Osteocyte (in vitro differentiated cells): ENCODE measurements around the gene MGST2. TPM values are rescaled to one million over a fixed set of nuclear protein-coding genes. Genes with fewer than 3 reads are reported as not detected.
A peak's percentile ranks its signal among the peaks of the same experiment; 100 is the strongest.

Experiments
- DNase-seq: peaks from one replicate; pipeline ENCODE4 v3.0.0; 2021; ENCODE audit warnings: mixed read lengths; ENCODE audit not compliant: unreplicated experiment; ENCODE audit errors: extremely low spot score
- H3K27ac Mint-ChIP-seq: one replicate; pipeline ENCODE4 v1.8.0; 2021; ENCODE audit warnings: mild to moderate bottlenecking, mixed read lengths; ENCODE audit not compliant: unreplicated experiment
- H3K27me3 Mint-ChIP-seq: one replicate; pipeline ENCODE4 v1.8.0; 2021; ENCODE audit warnings: mixed read lengths; ENCODE audit not compliant: unreplicated experiment
- H3K36me3 Mint-ChIP-seq: one replicate; pipeline ENCODE4 v1.8.0; 2021; ENCODE audit warnings: mixed read lengths; ENCODE audit not compliant: unreplicated experiment
- H3K4me1 Mint-ChIP-seq: one replicate; pipeline ENCODE4 v1.8.0; 2021; ENCODE audit warnings: mixed read lengths; ENCODE audit not compliant: unreplicated experiment
- H3K4me3 Mint-ChIP-seq: one replicate; pipeline ENCODE4 v1.8.0; 2021; ENCODE audit warnings: mild to moderate bottlenecking, moderate library complexity, mixed read lengths; ENCODE audit not compliant: unreplicated experiment
- H3K9me3 Mint-ChIP-seq: one replicate; pipeline ENCODE4 v1.8.0; 2021; ENCODE audit warnings: mixed read lengths; ENCODE audit not compliant: unreplicated experiment
- total RNA-seq: library from RNA; stranded (reverse); gene quantifications from 2 replicates; pipeline ENCODE4 v1.2.1, GENCODE V29; 2021
- TF ChIP-seq, protein P1 (sequence below): fragments of 200-600 bp; sonication (generic); IDR thresholded peaks from 2 replicates; pipeline ENCODE4 v1.5.0; 2021; ENCODE audit warnings: antibody characterized with exemption, mild to moderate bottlenecking, moderate library complexity

The MGST2 gene
- total RNA-seq, 1 donor from 2014 or later: 29.9 TPM

DNA sequence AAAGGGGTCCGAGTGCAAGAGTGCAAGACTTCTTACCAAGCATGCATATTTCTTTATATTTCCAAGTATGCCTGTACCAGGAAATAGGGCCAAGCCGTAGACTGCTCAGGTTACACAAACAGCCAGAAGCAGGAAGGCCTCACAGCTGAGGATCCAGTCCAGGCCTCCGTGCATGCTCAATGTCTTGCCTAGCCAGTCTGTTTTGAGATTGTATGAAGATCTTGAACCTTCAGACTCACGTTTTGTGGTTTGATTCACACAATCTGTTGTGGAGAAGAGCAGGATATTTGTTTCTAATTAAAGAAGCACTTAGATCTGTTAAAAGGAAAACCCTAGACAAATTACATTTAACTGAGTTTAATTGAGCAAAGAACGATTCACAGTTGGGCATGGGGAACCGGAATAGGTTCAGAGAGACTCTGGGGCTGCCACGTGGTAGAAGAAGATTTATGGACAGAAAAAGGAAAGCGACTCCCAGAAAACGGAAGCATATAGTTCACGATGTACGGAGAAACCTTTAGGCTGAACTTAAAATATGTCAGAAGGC, 1.2 kb downstream of the MGST2 start:
- Mint-ChIP-seq H3K9me3 (no peaks in the 10 kb centered on the region), H3K4me3 (peak overlapping the region; percentile 84), H3K36me3 (no peaks in the 10 kb centered on the region), H3K27me3 (no peaks in the 10 kb centered on the region), H3K27ac (peak overlapping the region; percentile 98), H3K4me1 (peaks cover 32% of the 10 kb centered on the region)
- no peak for DNase-seq
- TF ChIP-seq, protein P1, sequence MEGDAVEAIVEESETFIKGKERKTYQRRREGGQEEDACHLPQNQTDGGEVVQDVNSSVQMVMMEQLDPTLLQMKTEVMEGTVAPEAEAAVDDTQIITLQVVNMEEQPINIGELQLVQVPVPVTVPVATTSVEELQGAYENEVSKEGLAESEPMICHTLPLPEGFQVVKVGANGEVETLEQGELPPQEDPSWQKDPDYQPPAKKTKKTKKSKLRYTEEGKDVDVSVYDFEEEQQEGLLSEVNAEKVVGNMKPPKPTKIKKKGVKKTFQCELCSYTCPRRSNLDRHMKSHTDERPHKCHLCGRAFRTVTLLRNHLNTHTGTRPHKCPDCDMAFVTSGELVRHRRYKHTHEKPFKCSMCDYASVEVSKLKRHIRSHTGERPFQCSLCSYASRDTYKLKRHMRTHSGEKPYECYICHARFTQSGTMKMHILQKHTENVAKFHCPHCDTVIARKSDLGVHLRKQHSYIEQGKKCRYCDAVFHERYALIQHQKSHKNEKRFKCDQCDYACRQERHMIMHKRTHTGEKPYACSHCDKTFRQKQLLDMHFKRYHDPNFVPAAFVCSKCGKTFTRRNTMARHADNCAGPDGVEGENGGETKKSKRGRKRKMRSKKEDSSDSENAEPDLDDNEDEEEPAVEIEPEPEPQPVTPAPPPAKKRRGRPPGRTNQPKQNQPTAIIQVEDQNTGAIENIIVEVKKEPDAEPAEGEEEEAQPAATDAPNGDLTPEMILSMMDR: no peak

DNA sequence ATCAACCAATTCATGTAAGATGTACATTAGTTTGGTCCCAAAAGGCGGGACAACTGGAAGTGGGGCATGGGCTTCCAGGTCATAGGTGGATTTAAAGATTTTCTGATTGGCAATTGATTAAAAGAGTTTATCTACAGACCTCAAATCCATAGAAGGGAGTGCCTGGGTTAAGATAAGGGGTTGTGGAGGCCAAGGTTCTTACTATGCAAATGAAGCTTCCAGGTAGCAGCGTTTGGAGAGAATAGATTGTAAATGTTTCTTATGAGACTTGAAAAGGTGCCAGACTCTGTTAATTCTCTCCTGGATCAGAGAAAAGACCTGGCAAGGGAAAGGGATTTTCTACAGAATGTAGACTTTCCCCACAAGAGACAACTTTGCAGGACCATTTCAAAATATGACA, 2.4 kb downstream of the MGST2 start:
- H3K36me3 Mint-ChIP-seq: no peaks in the 10 kb centered on the region

DNA sequence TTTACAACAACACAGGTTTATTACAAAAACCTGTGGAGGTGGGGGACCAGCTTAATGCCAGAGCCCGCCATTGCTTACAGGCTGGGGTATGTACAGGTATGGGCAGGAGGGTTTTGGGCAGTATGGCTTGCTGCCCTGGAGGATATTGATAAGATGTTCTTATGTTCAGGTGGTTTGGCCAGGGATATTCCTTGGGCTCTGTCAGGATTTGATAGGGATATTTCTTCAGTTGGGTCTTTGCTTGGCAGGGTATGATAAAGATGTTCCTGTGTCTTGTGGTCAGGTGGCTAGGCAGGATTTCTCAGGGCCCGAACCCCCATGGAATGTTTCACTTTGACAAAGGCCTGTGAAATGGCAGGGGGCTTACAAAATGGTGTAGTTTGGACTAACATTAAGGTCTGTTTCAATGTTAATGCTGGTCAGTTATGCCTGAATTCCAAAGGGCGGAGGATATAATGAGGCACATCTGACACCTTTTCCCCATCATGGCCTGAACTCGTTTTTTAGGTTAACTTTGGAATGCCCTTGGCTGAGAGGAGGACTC, 3.1 kb downstream of the MGST2 start:
- Mint-ChIP-seq H3K27ac (no peak overlapping the region), H3K9me3 (no peaks in the 10 kb centered on the region), H3K4me3 (no peak overlapping the region), H3K27me3 (no peaks in the 10 kb centered on the region), H3K36me3 (no peaks in the 10 kb centered on the region), H3K4me1 (peaks cover 32% of the 10 kb centered on the region)
- no peak for DNase-seq
- TF ChIP-seq, protein P1: no peak

More for the DNA sequence above, 2.4 kb downstream of the MGST2 start:
- TF ChIP-seq, protein P1: no peak
- no peak for DNase-seq
- no peaks in the 10 kb centered on the region for H3K27me3 Mint-ChIP-seq
- H3K27ac Mint-ChIP-seq: no peak overlapping the region
- no peak overlapping the region for H3K4me3 Mint-ChIP-seq
- peaks cover 32% of the 10 kb centered on the region for H3K4me1 Mint-ChIP-seq
- H3K9me3 Mint-ChIP-seq: no peaks in the 10 kb centered on the region

DNA sequence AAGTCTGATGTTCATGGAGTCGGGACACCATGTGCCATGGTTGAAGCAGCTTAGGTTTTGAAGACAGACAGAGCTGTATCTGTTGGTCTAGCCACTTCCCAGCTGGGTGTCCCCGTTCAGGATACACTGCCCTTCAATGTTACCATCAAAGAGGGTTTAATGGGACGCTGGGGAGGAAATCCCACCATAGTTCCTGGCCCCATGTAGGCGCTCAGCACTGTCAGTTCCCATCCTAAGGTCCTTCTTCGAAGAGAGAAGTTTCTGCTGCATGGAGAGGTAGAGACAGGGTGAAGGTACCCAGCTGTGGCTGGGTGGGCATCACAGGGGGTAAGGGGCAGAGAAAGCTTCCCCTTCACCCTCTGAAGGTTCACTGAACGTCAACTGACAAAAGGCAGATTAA, 3.7 kb downstream of the MGST2 start:
- Mint-ChIP-seq H3K27me3 (no peaks in the 10 kb centered on the region), H3K27ac (no peak overlapping the region), H3K4me1 (peaks cover 32% of the 10 kb centered on the region), H3K4me3 (no peak overlapping the region), H3K36me3 (peaks cover 4% of the 10 kb centered on the region), H3K9me3 (no peaks in the 10 kb centered on the region)
- TF ChIP-seq, protein P1: no peak
- DNase-seq: no peak

DNA sequence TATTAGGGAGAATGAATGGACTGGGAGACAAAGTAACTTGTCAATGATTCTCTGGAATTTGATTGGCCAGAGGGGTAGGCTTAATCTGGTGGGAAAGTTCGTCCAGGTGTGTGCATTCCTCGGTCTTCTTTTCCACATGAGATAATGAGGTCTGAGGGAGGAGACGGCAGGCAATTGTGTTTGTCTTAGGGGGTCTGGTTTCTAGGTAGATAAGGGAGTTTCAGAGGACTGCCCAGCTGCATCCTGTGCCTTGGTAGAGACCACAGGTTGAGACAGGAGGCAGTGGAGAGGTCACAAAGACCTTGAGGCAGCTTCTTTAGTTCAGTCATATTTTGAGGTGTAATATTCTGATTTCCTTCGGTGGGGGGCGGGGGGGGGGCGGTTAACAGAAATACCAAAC, 4.3 kb downstream of the MGST2 start:
- H3K36me3 Mint-ChIP-seq: peaks cover 4% of the 10 kb centered on the region
- TF ChIP-seq, protein P1: no peak
- no peak overlapping the region for H3K4me3 Mint-ChIP-seq
- H3K9me3 Mint-ChIP-seq: no peaks in the 10 kb centered on the region
- H3K4me1 Mint-ChIP-seq: peaks cover 32% of the 10 kb centered on the region
- H3K27me3 Mint-ChIP-seq: no peaks in the 10 kb centered on the region
- H3K27ac Mint-ChIP-seq: no peak overlapping the region
- no peak for DNase-seq
